Panc1 (cell line): ENCODE results near the gene DNTT. TPM values are rescaled to one million over a fixed set of nuclear protein-coding genes. Genes with fewer than 3 reads are reported as not detected.
A peak's percentile ranks its signal among the peaks of the same experiment; 100 is the strongest.

Experiments used
- ATAC-seq: fragments of 200-7000 bp; cut with Tn5 transposase; 2 replicates; pipeline ENCODE4 v1.9.1; 2020; ENCODE audit warnings: mild to moderate bottlenecking, moderate library complexity
- BruUV-seq: library from RNA; stranded (reverse); fragments of 400-500 nt; replicated peaks from 2 replicates; lab custom pipeline; 2021; lab: Mats Ljungman, UMichigan
- CTCF ChIA-PET: fragments of 300-600 bp; sonication (Branson Sonifier 250); formaldehyde crosslinking; loops from one replicate; lab custom pipeline; 2022; ENCODE audit warnings: antibody characterized with exemption; lab: Charles Lee
- POLR2A ChIA-PET: fragments of 300-600 bp; sonication (Branson Sonifier 250); formaldehyde crosslinking; loops from one replicate; lab custom pipeline; 2022; ENCODE audit warnings: antibody characterized with exemption; lab: Charles Lee
- DNase-seq: peaks from one replicate; pipeline ENCODE4 v3.0.0-alpha.2; 2010; ENCODE audit warnings: low read depth, low spot score
- H3K27ac ChIP-seq: 2 replicates; pipeline ENCODE4 v1.5.1; 2011; ENCODE audit warnings: mild to moderate bottlenecking, low read length, inconsistent platforms
- H3K27me3 ChIP-seq: fragments of 200-500 bp; sonication (Bioruptor generic); 2 replicates; pipeline ENCODE4 v1.6.0; 2014; ENCODE audit warnings: low read length, inconsistent platforms; ENCODE audit not compliant: control insufficient read depth, insufficient read depth
- H3K36me3 ChIP-seq: fragments of 200-500 bp; sonication (Bioruptor generic); 2 replicates; pipeline ENCODE4 v1.5.1; 2014; ENCODE audit warnings: inconsistent platforms, mild to moderate bottlenecking, low read length, moderate library complexity; ENCODE audit not compliant: control insufficient read depth, insufficient read depth
- H3K4me1 ChIP-seq: 2 replicates; pipeline ENCODE4 v1.5.1; 2011; ENCODE audit warnings: inconsistent platforms, mild to moderate bottlenecking, low read length, moderate library complexity; ENCODE audit not compliant: control insufficient read depth, insufficient read depth
- H3K4me3 ChIP-seq, 2 experiments: 2 replicates each; pipeline ENCODE4 v1.5.1; 2011 to 2012; ENCODE audit warnings: low read depth in 2 of 2, low read length in 2 of 2, mild to moderate bottlenecking in 2 of 2, inconsistent platforms in 1 of 2, moderate library complexity in 1 of 2
- H3K9me3 ChIP-seq: fragments of 200-500 bp; sonication (Bioruptor generic); 2 replicates; pipeline ENCODE4 v1.5.1; 2014; ENCODE audit warnings: low read depth, mild to moderate bottlenecking, inconsistent platforms, low read length, moderate library complexity; ENCODE audit not compliant: control insufficient read depth, insufficient read depth
- REST ChIP-seq, 2 experiments: IDR thresholded peaks; 2 replicates each; pipeline ENCODE4 v1.6.1; 2011 to 2012; ENCODE audit warnings: low read depth in 2 of 2, control low read depth in 1 of 2, low read length in 1 of 2, mild to moderate bottlenecking in 1 of 2, moderate library complexity in 1 of 2; ENCODE audit not compliant: insufficient read depth in 1 of 2
- SIN3A ChIP-seq: IDR thresholded peaks from 2 replicates; pipeline ENCODE4 v1.6.1; 2012; ENCODE audit warnings: low read depth, mild to moderate bottlenecking, low read length, moderate library complexity, borderline replicate concordance; ENCODE audit not compliant: insufficient read depth
- TCF7L2 ChIP-seq: IDR thresholded peaks from 2 replicates; pipeline ENCODE4 v1.6.1; 2011; ENCODE audit warnings: mild to moderate bottlenecking, low read depth, low read length, inconsistent platforms
- in situ Hi-C: cut with HindIII; loops from 2 replicates; pipeline ENCODE4 v1.10.0; 2016; ENCODE audit warnings: low sequenced_read_pairs, low pct_unique_long_range_greater_than_20kb
- intact Hi-C: fragments of 100-400 bp; cut with micrococcal nuclease; formaldehyde crosslinking; loops from one replicate; pipeline ENCODE4 v1.10.0; 2022; ENCODE audit not compliant: unreplicated experiment
- total RNA-seq: library from RNA; stranded (reverse); gene quantifications from one replicate; pipeline ENCODE4 v1.2.1, GENCODE V29; 2021; ENCODE audit not compliant: unreplicated experiment
- TF ChIP-seq, protein P1 (sequence below): fragments of 450-650 bp; IDR thresholded peaks from 2 replicates; pipeline ENCODE4 v1.5.1; 2017; ENCODE audit warnings: mild to moderate bottlenecking

Gene DNTT
- total RNA-seq, 1 experiment from 2014 or later, result not detected

DNA sequence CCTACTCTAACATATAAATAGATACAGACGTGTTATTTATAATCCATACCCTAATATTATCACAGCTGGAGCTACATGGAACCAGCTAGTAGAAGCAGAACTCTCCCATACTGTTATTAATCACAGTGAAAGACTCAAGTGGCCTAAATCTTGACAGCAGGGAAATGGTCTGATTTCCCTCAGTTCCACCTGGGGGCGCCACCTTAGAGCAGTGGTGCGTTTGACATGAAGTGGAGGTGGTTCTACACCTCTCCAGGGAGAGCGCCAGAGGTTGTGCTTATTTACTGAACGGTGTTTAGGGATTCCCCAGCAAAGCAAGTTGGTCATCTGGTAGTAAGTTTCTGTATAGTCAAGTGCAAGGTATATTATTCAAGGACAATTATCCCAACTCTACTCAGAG, 17.6 kb downstream of the DNTT start:
- in situ Hi-C loops, result no loop called here
- TF ChIP-seq REST (IDR thresholded peaks at IDR 0.05; ENCODE audit: insufficient read depth in 1 of 2, low read depth in 2 of 2, low read length in 1 of 2), result no peak
- TF ChIP-seq, protein P1, sequence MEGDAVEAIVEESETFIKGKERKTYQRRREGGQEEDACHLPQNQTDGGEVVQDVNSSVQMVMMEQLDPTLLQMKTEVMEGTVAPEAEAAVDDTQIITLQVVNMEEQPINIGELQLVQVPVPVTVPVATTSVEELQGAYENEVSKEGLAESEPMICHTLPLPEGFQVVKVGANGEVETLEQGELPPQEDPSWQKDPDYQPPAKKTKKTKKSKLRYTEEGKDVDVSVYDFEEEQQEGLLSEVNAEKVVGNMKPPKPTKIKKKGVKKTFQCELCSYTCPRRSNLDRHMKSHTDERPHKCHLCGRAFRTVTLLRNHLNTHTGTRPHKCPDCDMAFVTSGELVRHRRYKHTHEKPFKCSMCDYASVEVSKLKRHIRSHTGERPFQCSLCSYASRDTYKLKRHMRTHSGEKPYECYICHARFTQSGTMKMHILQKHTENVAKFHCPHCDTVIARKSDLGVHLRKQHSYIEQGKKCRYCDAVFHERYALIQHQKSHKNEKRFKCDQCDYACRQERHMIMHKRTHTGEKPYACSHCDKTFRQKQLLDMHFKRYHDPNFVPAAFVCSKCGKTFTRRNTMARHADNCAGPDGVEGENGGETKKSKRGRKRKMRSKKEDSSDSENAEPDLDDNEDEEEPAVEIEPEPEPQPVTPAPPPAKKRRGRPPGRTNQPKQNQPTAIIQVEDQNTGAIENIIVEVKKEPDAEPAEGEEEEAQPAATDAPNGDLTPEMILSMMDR, result 0 out of 2 replicates have a peak, but pooled peaks have one; percentile 15
- TF ChIP-seq SIN3A, result no peak
- TF ChIP-seq TCF7L2, result no peak
- intact Hi-C loops, result no loop called here
- ATAC-seq, result no peak
- H3K27ac ChIP-seq, result no peak overlapping the region
- H3K36me3 ChIP-seq, result no peaks in the 10 kb centered on the region
- ChIA-PET CTCF (no interaction called here), POLR2A (interaction anchor here (0.6 kb wide), 1 partner anchor 869 kb away, joined by 4 read pairs; no protein-coding TSS in a partner anchor)
- DNase-seq, result no peak
- H3K9me3 ChIP-seq, result no peaks in the 10 kb centered on the region
- H3K4me1 ChIP-seq, result no peaks in the 10 kb centered on the region
- no TSS peak for BruUV-seq
- H3K27me3 ChIP-seq, result peaks cover 49% of the 10 kb centered on the region
- H3K4me3 ChIP-seq, result no peak overlapping the region

GRCh38 chr10:96322275-96322674, 18.0 kb downstream of the DNTT start:
- Histone ChIP-seq H3K27me3 (peaks cover 54% of the 10 kb centered on the region), H3K36me3 (no peaks in the 10 kb centered on the region), H3K4me1 (no peaks in the 10 kb centered on the region), H3K9me3 (no peaks in the 10 kb centered on the region), H3K27ac (no peak overlapping the region), H3K4me3 (no peak overlapping the region)
- ATAC-seq (no peak), DNase-seq (no peak)
- BruUV-seq, result no TSS peak
- TF ChIP-seq, protein P1, result no peak
- POLR2A ChIA-PET, result interaction anchor here (0.6 kb wide), 1 partner anchor 869 kb away, joined by 4 read pairs; no protein-coding TSS in a partner anchor
- CTCF ChIA-PET, result interaction anchor here (0.6 kb wide), 1 partner anchor 89 kb away, joined by 5 read pairs; no protein-coding TSS in a partner anchor
- intact Hi-C loops (no loop called here), in situ Hi-C loops (no loop called here)
